Calu3 (cell line): ENCODE data around the gene XPR1. TPM values are rescaled to one million over a fixed set of nuclear protein-coding genes. Genes with fewer than 3 reads are reported as not detected.

ENCODE experiments used
- BruUV-seq: library from RNA; stranded (reverse); fragments of 400-500 nt; replicated peaks from 2 replicates; lab custom pipeline; 2021; lab: Mats Ljungman, UMichigan
- CTCF ChIA-PET: fragments of 300-600 bp; sonication (Branson Sonifier 250); formaldehyde crosslinking; loops from one replicate; lab custom pipeline; 2022; ENCODE audit warnings: antibody characterized with exemption; lab: Charles Lee
- DNase-seq: peaks from one replicate; pipeline ENCODE4 v3.0.0; 2022
- H3K27ac Mint-ChIP-seq: one replicate; pipeline ENCODE4 v1.8.0; 2022; ENCODE audit warnings: mixed read lengths; ENCODE audit not compliant: unreplicated experiment
- H3K27me3 Mint-ChIP-seq: one replicate; pipeline ENCODE4 v1.8.0; 2022; ENCODE audit warnings: mixed read lengths; ENCODE audit not compliant: unreplicated experiment
- H3K36me3 Mint-ChIP-seq: one replicate; pipeline ENCODE4 v1.8.0; 2022; ENCODE audit warnings: mild to moderate bottlenecking, moderate library complexity, mixed read lengths; ENCODE audit not compliant: insufficient read depth, unreplicated experiment
- H3K4me1 Mint-ChIP-seq: one replicate; pipeline ENCODE4 v1.8.0; 2022; ENCODE audit warnings: mild to moderate bottlenecking, low read depth, mixed read lengths; ENCODE audit not compliant: unreplicated experiment
- H3K4me3 Mint-ChIP-seq: one replicate; pipeline ENCODE4 v1.8.0; 2022; ENCODE audit warnings: mild to moderate bottlenecking, low read depth, moderate library complexity, mixed read lengths; ENCODE audit not compliant: unreplicated experiment
- H3K9me3 Mint-ChIP-seq: one replicate; pipeline ENCODE4 v1.8.0; 2022; ENCODE audit warnings: low read depth, mixed read lengths; ENCODE audit not compliant: unreplicated experiment
- intact Hi-C: fragments of 100-400 bp; cut with micrococcal nuclease; formaldehyde crosslinking; loops from one replicate; pipeline ENCODE4 v1.10.0; 2022; ENCODE audit not compliant: unreplicated experiment
- total RNA-seq: library from RNA; stranded (reverse); gene quantifications from 2 replicates; pipeline ENCODE4 v1.2.3, GENCODE V29; 2022
- TF ChIP-seq, protein P1 (sequence below): fragments of 200-600 bp; IDR thresholded peaks from one replicate; pipeline ENCODE4 v1.8.0; 2022; ENCODE audit warnings: antibody characterized with exemption; ENCODE audit not compliant: unreplicated experiment

XPR1 gene
- total RNA-seq, 1 experiment from 2014 or later: 44.5 TPM

- Mint-ChIP-seq H3K27me3 (no peaks in the 10 kb centered on the region), H3K9me3 (peaks cover 17% of the 10 kb centered on the region), H3K4me1 (no peaks in the 10 kb centered on the region), H3K27ac (no peak overlapping the region), H3K4me3 (no peak overlapping the region), H3K36me3 (no peaks in the 10 kb centered on the region)
- no TSS peak for BruUV-seq
- TF ChIP-seq, protein P1, sequence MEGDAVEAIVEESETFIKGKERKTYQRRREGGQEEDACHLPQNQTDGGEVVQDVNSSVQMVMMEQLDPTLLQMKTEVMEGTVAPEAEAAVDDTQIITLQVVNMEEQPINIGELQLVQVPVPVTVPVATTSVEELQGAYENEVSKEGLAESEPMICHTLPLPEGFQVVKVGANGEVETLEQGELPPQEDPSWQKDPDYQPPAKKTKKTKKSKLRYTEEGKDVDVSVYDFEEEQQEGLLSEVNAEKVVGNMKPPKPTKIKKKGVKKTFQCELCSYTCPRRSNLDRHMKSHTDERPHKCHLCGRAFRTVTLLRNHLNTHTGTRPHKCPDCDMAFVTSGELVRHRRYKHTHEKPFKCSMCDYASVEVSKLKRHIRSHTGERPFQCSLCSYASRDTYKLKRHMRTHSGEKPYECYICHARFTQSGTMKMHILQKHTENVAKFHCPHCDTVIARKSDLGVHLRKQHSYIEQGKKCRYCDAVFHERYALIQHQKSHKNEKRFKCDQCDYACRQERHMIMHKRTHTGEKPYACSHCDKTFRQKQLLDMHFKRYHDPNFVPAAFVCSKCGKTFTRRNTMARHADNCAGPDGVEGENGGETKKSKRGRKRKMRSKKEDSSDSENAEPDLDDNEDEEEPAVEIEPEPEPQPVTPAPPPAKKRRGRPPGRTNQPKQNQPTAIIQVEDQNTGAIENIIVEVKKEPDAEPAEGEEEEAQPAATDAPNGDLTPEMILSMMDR: no peak
- CTCF ChIA-PET: no interaction called here
- no peak for DNase-seq
- intact Hi-C loops: no loop called here
Measured at GRCh38 chr1:180732866-180733265, 101.0 kb downstream of the XPR1 start.

GRCh38 chr1:180734366-180734765, 102.5 kb downstream of the XPR1 start:
- TF ChIP-seq, protein P1: no peak
- no peaks in the 10 kb centered on the region for H3K4me1 Mint-ChIP-seq
- CTCF ChIA-PET: no interaction called here
- H3K27ac Mint-ChIP-seq: no peak overlapping the region
- no TSS peak for BruUV-seq
- no peaks in the 10 kb centered on the region for H3K36me3 Mint-ChIP-seq
- intact Hi-C loops: no loop called here
- H3K9me3 Mint-ChIP-seq: peaks cover 15% of the 10 kb centered on the region
- no peak overlapping the region for H3K4me3 Mint-ChIP-seq
- H3K27me3 Mint-ChIP-seq: no peaks in the 10 kb centered on the region
- DNase-seq: no peak

DNA sequence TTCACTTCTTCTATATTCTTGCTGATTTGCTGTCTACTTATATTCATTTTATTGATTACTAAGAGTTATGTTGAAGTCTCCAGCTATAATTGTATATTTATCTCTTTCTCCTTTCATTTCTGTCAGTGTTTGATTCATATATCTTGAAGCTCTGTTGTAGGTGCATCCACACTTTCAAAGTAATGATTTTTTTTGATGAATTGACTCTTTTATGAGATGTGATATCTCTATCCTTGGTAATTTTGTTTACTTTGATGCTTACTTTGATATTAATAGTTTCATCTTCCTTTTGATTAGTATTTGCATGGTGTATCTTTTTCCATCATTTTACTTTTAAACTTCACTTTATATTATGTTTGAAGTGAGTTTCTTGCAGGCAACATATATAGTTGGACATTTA, 110.8 kb downstream of the XPR1 start:
- intact Hi-C loops: no loop called here
- H3K27me3 Mint-ChIP-seq: no peaks in the 10 kb centered on the region
- no peaks in the 10 kb centered on the region for H3K4me1 Mint-ChIP-seq
- no TSS peak for BruUV-seq
- H3K4me3 Mint-ChIP-seq: no peak overlapping the region
- H3K36me3 Mint-ChIP-seq: no peaks in the 10 kb centered on the region
- peaks cover 5% of the 10 kb centered on the region for H3K9me3 Mint-ChIP-seq
- no peak overlapping the region for H3K27ac Mint-ChIP-seq
- TF ChIP-seq, protein P1: no peak
- no peak for DNase-seq
- CTCF ChIA-PET: no interaction called here

DNA sequence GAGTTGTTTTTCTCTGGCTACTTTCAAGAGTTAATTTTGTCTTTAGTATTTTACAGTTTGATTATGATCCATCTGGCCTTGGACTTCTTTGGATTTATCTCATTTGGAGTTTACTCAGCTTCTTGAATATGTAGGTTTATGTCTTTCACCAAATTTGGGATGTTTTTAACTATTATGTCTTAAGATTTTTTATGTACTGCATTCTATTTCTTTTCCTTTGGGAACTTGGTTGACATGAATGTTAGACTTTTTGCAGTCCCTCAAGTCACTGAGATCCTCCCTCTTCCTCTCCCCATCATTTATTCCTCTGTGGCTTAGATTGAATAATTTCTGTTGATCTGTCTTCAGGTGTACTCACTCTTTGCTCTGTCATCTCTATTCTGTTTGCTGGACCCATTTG, 112.0 kb downstream of the XPR1 start:
- H3K27ac Mint-ChIP-seq: no peak overlapping the region
- TF ChIP-seq, protein P1: no peak
- intact Hi-C loops: no loop called here
- no peaks in the 10 kb centered on the region for H3K27me3 Mint-ChIP-seq
- CTCF ChIA-PET: no interaction called here
- no peak for DNase-seq
- no peak overlapping the region for H3K4me3 Mint-ChIP-seq
- BruUV-seq: no TSS peak
- no peaks in the 10 kb centered on the region for H3K36me3 Mint-ChIP-seq
- no peaks in the 10 kb centered on the region for H3K4me1 Mint-ChIP-seq
- peaks cover 5% of the 10 kb centered on the region for H3K9me3 Mint-ChIP-seq
